NCI-H2171 (cell line): ENCODE data around the gene ZNF484.
"Not testable (repeated sequence)": the region's sequence is repeated elsewhere in the genome, so short reads cannot be mapped to it uniquely, and the experiment has no call there.

Experiments
- DNase-seq: peaks from one replicate; lab custom pipeline; 2025; lab: John Stamatoyannopoulos, UW

ZNF484 gene

DNA sequence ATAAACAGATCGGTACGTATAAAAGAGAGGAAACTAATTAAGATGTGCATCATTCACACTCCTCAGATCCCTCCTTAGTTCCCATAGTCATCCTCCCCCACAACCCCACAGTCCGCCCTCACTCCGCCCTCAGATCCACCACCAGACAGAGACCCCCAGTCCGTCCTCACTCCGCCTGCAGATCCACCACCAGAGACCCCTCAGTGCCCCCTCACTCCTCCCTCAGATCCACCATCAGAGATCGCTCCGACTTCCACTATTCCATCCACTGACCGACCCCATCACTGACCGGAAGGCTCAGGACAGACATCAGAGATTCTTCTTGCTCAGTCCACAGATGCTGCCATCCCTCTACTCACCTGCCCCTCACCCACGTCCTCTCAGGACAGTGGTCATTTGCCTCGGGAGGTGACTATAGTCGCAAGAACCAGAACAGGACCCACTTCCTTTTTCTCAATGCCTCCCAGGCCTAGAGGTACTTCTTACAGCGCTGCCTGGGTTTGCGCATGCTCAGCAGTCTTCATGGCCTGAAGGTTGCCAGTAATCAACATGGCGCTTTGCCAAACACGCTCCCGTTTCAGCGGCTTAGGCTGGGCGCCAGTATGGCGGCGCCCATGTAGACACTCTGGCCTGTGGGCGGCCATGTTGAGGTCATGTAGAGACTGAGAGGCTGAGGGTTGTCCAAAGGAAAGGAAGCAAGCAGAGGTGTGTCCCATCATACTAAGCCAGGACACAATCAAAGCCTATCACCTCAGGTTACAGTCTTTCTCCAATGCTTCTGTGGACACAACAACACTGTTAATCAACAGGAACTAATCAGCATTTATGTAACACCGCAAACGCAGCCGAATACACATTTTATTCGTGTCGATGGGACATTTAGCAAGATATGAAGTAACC, at the start of gene ZNF484:
TSS of gene ZNF484 (minus strand) at position 508 of the 900 bp plus-strand sequence. CDS start 3,009 bp downstream, outside the sequence.
- peak; percentile 98 for DNase-seq

DNA sequence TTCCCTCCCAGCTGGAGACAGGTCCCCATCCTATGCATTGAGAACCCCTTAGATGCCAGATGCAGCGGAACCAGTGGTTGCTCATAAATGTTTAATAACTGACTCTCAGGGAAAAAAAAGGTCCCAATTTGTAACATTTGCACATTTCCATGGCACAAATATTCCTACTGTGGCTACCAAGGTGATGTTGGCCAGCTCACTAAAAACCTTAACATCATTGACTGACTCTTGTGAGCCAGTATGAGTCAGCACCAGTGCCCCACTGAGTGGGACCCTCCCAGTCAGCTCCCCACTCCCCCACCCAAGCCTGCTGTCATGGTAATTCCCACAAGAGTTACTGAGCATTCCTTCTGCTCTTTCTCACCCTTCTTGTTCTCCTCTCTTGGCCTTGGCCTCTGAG, 42.6 kb upstream of the ZNF484 start:
- no peak for DNase-seq

DNA sequence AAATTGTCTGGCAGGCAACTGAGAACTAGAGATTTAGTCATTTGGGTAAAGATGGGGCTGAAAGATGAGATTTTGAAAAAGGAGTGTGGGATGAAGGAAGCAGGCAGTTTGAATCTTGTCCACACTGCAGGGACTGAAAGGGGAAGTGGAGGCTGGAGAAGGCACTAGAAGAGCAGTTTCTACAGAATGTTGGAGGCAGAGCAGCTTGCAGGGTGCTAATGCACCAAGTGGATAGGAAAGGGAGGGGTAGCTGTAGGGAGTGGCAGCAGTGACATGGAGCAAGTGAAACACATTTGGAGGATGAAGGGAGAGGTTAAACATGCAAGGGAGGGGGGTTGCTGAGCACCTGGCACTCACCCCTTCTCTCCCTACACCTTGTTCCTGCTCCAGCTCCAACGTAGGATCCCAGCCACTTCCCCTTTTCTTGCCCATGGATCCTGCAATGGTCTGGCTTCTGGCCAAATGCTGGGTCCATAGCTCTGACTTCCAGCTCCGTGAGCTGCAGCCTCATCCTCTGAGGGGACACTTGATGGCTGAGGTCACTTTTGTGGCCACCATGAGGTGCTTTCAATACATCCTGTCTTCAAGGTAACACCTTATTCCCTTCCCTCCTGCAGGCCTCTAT, 39.5 kb upstream of the ZNF484 start:
- no peak for DNase-seq

DNA sequence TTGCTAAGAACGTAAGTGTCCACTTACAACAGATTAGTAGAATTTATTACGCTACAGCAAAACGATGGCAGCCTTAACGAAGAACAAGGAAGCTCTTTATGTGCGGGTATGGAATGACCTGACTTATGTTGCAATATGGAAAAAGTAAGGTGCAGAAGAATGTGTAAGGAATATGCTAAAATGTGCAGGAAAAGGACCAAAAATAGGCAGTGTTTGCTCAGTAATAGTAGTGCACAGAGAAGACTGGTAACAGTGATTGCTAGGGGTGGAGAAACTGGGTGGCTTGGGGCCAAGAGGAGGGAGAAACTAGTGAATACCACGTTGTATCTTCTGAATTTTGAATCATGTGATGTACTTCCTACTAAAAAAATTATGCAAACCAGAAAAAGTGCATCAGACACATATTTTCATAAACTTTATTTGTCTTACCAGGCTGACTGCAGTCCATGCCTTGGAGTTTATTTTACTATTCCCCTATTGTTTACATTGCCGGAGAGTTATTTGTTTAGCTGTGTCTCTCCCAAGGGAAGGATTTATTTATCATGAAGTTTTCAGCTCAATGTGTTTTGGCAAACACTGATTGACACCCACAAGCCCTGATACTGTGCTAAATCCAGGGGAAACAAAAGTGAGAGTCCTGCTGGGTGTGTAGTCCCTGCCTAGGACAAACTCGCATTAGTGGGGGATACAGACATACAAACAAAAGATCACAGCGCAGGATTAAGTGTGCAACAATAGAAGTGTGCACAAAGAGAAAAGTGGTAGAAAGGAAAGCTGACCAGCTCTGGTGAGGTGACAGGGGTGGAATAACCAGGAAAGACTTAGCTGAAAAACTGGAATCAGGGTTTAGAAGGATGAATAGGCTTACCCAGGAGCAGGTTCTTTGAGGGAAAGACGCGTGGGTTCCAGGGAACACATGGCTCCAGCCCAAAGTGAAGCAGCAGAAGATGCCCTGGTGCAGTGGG, 34.0 kb upstream of the ZNF484 start:
- no peak for DNase-seq

DNA sequence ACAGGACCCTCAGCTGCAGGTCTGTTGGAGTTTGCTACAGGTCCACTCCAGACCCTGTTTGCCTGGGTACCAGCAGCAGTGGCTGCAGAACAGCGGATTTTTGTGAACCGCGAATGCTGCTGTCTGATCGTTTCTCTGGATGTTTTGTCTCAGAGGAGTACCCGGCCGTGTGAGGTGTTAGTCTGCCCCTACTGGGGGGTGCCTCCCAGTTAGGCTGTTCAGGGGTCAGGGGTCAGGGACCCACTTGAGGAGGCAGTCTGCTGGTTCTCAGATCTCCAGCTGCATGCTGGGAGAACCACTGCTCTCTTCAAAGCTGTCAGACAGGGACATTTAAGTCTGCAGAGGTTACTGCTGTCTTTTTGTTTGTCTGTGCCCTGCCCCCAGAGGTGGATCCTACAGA, 27.3 kb upstream of the ZNF484 start:
- DNase-seq = not testable (repeated sequence)

DNA sequence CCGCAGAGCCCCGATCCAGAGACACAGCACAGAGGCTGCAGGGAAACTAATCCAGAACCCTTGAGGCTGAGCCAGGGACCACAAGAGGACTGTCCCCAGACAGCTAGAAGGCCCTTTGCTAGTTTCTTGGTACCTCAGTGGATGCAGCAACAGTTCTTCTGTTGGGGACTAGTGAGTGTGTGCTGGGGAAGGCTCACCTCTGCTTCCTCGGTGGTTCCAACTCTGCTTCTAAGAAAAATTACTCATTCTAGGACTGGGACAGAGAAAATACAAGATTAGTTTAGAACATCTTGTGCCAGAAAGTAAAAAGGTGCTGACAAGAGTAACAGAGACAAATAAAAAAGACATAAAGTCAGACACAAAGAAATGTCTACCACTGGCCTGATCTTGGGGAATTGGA, 19.5 kb upstream of the ZNF484 start:
- no peak for DNase-seq

DNA sequence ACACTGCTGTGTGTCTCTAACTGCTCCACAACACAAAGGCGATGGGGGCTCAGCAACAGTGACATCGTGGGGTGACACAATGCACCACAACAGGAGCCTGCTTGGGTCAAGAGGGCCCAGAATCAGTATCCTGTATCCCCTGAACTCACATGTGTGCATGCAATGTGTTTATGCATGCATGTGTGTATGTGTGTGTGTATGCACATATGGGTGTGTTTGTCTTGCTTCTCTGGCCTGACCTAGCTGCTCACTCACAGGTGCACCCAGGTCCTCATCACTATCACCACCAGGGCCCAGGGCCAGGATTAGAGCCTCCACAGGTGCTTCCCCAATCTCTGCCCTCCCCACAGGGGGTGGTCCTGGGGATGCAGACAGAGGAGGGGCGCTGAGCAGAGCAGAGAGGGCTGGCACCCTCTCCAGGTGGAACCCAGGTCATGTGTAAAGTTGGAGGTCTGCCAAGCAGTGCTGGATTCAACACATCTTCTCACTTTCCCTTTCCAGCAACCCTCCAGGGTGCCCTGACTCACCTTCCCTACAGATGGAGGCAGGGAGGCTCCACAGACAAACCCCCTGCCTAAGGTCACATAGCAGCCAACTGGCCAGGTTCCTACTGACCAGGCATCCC, 18.1 kb upstream of the ZNF484 start:
- DNase-seq = peak; percentile 44

DNA sequence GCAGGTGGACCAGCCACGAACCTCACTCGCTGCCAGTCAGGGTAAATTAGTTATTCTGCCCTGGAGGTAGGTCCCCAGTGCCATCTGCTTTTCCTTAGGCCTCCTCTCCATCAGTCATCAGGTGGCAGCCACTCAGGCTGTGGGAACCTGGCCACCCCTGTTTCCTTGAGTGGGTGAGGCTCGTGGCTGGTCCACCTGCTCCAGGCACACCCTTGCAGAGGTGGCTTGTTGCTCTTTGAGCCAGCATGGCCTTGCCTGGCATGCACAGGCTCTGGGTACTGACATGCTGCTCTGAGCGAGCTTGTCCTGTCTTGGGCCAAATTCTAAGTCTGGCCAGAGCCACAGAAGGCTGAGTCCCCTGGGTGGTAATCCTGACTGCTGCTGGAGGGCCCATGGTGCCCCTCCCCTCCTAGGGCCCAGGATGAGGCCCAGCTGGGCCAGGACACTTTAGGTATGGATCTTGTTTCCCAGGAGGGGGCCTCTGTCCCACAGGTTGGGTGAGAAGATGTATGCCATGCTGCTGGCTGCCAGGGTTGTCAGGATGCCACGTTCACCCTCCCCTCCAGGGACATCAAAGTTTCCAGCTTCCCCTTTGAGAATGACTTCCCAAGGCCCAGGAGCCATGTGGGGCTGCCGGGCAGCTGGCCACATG, 17.0 kb upstream of the ZNF484 start:
- DNase-seq = no peak

DNA sequence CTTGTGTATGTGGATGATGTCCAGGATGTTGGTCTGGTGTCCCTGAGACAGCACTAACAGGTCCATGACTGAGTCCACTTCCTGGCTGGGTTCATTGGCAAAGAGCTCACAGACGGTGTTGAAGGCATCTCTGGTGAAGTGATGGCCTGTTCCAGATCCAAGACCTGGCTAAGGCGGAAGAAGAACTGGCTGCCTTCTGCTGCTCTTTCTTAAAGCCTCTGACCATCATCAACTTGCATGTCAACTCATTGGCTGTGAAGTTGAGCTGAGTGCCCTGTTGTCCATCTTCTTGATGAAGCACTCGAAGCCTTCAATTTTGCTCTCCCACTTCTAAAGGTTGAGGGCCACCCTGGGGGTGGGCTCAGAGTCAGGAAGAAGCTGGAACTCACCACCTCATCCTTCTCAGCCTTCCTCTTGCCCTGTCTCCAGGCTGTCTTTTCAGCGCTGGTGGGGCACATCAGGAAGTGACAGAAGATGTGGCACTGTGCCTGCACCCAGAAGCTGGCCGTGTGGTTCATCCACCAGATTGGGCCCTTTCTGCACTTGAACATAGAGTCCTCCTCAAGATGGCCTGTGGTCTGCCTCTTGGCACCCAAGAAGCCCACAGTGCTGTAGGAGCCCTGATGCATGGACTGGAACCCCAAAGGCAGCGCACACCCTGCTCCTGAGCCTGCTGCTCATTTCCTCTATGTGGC, 16.2 kb upstream of the ZNF484 start:
- not testable (repeated sequence) for DNase-seq

DNA sequence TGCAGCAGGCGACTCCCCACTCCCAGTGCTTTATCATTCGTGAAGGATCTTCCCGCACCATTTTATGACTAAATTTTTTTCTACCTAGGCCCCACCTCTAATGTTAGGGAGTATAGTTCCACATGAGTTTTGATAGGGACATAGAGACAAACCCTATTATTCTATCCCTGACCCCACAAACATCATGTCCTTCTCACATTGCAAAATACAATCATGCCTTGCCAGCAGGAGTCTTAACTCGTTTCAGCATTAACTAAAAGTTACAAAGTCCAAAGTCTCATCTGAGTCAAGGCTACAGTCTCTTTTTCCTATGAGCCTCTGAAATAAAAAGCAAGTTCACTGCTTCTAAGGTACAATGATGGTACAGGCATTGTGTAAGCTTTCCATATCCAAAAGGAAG, 14.4 kb upstream of the ZNF484 start:
- not testable (repeated sequence) for DNase-seq

DNA sequence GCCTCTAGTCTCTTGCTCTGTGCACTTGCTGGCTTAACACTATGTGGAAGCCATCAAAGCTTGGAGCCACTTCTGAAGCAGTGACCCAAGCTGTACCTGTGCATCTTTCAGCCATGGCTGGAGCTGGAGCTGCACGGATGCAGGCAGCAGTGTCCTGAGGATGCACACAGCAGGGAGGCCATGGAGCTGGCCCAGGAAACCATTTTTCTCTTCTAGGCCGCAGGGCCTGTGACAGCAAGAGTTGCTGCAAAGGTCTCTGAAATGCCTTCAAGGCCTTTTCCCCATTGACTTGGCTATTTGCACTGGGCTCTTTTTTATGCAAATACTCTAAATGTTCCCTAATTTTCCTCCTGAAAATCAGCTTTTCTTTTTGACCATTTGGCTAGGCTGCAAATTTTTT, 12.9 kb upstream of the ZNF484 start:
- no peak for DNase-seq

DNA sequence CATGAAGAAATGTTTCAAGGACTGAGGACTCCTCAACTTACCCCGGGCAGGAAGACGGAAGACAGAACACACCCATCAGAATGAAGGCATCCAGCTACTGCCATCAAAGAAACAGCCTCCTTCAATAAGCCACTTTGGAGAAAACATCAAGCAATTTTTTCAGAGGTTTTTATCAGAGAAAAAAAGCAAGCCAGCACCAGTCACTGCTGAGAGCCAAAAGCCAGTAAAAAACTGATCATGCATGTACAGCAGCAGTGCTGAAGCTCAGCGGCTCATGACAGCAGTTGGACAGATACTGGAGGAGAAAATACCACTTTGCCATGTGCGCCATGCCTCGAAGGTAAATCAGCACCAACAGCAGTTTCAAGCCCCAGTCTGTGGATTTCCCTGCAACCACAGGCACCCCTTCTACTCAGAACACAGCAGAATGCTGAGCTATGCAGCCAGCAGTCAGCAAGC, 10.1 kb upstream of the ZNF484 start:
- DNase-seq = peak; percentile 17

DNA sequence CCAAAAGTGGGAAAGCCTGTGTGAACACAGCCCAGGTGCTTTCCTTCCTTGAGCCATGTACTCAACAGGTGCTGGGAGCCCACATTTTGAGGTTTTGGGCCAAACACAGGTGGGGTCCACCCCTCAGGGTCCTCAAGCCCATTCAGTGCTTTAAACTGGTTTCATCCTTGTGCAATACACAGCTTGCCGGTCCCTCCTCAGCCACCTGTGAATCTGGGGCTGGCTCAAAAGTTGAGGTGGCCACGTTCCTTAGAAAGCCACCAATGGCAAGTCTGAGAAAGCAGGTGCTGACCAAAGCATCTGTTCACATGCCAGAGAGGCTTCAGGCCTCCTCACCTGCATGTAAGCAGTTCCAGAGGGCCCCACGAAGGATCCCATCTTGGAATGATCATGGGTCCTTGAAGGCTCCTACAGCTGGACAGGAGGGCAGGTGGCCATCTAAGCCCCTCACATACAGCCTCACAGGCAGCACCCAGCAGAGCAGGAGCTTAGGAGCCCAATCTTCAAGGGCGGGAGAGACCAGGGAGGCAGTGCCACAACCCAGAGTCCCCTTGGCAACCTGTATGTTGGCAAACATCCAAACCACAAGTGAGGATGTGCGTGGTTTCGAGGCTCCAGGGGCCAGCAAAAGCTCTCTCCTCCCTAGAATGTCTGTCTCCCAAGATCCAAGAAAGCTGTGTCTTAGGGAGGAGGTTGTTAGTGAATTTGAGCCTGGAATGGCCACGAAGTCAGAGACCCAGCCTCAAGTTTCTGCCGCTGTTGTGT, 9.2 kb upstream of the ZNF484 start:
- peak; percentile 53 for DNase-seq

DNA sequence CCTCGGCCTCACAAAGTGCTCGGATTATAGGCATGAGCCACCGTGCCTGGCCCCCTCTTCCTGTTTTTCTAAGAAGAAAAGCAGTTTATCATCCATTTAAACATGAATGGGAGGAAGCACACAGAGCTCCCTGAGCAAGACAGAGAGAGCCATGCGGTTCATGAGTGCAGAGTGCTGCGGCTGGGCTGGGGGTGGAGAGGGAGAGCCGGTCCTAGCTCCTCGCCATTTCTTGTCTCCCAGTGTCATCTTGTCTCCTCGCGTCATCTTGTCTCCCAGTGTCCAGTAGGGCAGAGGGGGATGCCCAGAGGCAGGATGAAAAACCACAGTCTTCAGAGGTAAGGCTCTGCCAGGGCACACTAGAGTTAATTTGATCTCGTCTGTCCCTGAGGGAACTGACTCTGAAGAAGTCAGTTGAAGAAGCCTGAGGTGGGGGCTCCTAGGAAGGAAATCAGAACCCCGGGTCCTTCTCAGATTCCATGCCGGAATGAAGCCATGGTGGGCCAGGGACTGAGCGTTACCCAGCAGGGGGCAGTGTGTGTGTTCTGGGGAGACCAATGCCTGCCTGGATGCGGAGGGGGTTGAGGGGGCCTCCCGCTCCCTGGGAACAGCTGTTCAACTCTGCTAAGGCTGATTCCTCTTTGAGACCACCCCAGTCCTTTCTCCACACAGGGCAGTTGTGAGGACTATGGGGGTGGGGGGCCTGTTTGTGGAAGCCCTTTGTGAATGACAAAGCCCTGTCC, 6.0 kb upstream of the ZNF484 start:
- not testable (repeated sequence) for DNase-seq

DNA sequence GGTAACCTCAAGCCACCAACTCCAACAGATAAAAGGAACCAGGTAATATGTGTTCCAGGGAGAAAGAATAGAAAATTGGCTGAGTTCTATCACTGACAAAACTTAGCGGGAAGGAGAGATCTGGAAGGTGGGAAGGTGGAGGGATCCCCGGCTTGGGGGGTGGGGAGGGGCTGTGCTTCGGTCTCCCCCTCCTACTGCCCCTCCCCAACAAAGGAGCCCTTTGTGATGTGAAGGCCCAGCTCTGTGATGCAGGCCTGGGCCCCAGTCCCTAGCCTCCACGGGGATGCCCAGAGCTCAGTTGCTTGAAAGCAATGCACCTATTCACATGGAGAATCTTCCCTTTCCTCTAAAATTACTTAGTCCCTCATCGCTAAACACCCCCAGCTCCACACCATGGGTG, 4.4 kb upstream of the ZNF484 start:
- no peak for DNase-seq

DNA sequence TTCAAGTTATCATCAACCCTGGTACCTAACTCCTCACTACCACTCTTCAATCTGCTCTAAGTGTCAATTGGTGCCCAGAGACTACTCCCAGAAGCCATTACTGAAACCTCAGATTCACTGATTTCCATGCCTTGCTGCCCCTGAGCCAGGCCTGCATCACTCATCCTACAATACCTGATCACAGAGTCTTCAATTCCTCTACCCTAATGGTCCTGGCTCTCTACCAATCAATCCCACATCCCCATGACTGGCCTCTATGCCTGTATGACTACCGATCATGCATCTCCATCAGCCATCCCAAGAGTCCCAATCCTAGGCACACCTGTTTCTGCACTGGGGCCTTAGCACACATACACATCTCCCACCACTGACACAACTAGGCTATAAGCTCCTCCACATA, 2.5 kb downstream of the ZNF484 start:
- DNase-seq = no peak

DNA sequence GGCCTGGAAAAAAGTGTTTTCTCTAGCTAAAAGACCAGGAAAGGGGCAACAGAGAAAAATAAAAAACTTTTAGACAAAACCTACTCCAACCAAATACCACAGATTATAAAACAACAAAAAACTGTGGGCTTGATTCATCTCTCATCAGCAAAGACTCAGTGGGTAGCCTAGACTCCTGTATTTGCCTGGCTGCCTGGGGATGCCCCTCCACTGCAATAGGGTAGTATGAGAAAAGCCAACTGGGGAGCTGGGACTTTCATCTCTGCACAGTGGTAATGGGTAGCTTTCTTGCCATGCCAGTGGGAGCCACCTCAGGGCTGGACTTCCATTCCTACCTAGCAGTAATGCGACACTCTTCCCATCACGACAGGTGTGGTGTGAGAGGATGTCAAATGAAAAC, 7.5 kb downstream of the ZNF484 start:
- DNase-seq = no peak

DNA sequence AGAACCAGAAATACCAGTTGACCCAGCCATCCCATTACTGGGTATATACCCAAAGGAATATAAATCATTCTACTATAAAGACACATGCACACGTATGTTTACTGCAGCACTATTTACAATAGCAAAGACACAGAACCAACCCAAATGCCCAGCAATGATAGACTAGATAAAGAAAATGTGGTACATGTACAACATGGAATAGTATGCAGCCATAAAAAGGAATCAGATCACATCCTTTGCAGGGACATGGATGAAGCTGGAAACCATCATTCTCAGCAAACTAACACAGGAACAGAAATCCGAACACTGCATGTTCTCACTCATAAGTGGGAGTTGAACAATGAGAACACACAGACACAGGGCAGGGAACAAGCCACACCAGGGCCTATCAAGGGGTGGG, 11.2 kb downstream of the ZNF484 start:
- DNase-seq = not testable (repeated sequence)

DNA sequence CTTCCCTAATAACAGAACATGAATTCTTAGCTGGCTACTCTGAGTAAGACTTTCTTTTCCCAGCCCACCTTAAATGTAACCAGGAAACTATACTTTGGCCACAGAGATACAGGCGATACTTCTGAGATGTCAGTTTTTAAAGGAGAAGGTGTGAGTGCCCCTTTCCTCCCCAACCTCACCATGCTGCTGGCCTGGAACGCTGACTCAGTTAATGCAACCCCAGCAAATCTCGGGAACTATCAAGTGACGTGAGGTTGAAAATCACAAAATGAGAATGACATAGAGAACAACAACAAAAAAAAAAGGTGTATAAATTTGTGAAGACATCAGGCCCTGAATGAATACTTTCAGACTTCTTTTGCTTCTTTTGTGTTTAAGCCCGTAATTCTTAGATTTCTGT, 13.7 kb downstream of the ZNF484 start:
- no peak for DNase-seq
